ENCODE data around the gene CDH13. TPM values are rescaled to one million over a fixed set of nuclear protein-coding genes. Genes with fewer than 3 reads are reported as not detected.

The CDH13 gene
- polyA plus RNA-seq, 1 donor from 2014 or later: 3.2 TPM

GRCh38 chr16:82953517-82953916, 326.7 kb downstream of the CDH13 start:
- Histone ChIP-seq H3K4me2 (ENCODE audit: low read length) (no peak overlapping the region), H3K36me3 (ENCODE audit: insufficient read depth, low read length) (no peaks in the 10 kb centered on the region), H3K4me3 (ENCODE audit: low read length) (no peak overlapping the region), H2AFZ (ENCODE audit: low read depth, low read length) (no peak overlapping the region), H3K9me2 (ENCODE audit: insufficient read depth, low read length) (no peaks in the 10 kb centered on the region), H3K79me2 (replicated peaks; ENCODE audit: insufficient read depth, low read length) (no peaks in the 10 kb centered on the region), H4K20me1 (ENCODE audit: insufficient read depth) (no peaks in the 10 kb centered on the region), H3K9me3 (ENCODE audit: low read length) (no peaks in the 10 kb centered on the region), H3F3A (ENCODE audit: insufficient read depth, low read length, poor library complexity, severe bottlenecking) (no peaks in the 10 kb centered on the region), H3K27me3 (ENCODE audit: insufficient read depth, low read depth, low read length) (no peaks in the 10 kb centered on the region), H3K27ac (ENCODE audit: low read length) (no peak overlapping the region), H3K9ac (ENCODE audit: low read length) (no peak overlapping the region)
- no peak for TF ChIP-seq SMC3 (conservative IDR thresholded peaks at IDR 0.05; ENCODE audit: poor library complexity)
- TF ChIP-seq, protein P1, sequence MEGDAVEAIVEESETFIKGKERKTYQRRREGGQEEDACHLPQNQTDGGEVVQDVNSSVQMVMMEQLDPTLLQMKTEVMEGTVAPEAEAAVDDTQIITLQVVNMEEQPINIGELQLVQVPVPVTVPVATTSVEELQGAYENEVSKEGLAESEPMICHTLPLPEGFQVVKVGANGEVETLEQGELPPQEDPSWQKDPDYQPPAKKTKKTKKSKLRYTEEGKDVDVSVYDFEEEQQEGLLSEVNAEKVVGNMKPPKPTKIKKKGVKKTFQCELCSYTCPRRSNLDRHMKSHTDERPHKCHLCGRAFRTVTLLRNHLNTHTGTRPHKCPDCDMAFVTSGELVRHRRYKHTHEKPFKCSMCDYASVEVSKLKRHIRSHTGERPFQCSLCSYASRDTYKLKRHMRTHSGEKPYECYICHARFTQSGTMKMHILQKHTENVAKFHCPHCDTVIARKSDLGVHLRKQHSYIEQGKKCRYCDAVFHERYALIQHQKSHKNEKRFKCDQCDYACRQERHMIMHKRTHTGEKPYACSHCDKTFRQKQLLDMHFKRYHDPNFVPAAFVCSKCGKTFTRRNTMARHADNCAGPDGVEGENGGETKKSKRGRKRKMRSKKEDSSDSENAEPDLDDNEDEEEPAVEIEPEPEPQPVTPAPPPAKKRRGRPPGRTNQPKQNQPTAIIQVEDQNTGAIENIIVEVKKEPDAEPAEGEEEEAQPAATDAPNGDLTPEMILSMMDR (IDR thresholded peaks at IDR 0.05; ENCODE audit: poor library complexity, severe bottlenecking): no peak
- no peak for TF ChIP-seq POLR2AphosphoS5 (IDR thresholded peaks at IDR 0.05)
- no peak for TF ChIP-seq MXI1 (conservative IDR thresholded peaks at IDR 0.05; ENCODE audit: poor library complexity, severe bottlenecking)
- TF ChIP-seq TAF1 (IDR thresholded peaks at IDR 0.05; ENCODE audit: low read depth): no peak
- no peak for TF ChIP-seq EP300 (conservative IDR thresholded peaks at IDR 0.05; ENCODE audit: poor library complexity, severe bottlenecking)
- no peak for TF ChIP-seq REST (IDR thresholded peaks at IDR 0.05; ENCODE audit: borderline replicate concordance)
- no peak for TF ChIP-seq RAD21 (conservative IDR thresholded peaks at IDR 0.05)
- no peak for TF ChIP-seq EZH2 (IDR thresholded peaks at IDR 0.05; ENCODE audit: borderline replicate concordance, insufficient read depth, low read length, poor library complexity, severe bottlenecking)

GRCh38 chr16:82954224-82954929, 327.6 kb downstream of the CDH13 start:
- Histone ChIP-seq H3K4me2 (ENCODE audit: low read length) (no peak overlapping the region), H3F3A (ENCODE audit: insufficient read depth, low read length, poor library complexity, severe bottlenecking) (no peaks in the 10 kb centered on the region)

More at GRCh38 chr16:82954224-82954929, 327.6 kb downstream of the CDH13 start:
- Histone ChIP-seq H3K27me3 (ENCODE audit: insufficient read depth, low read depth, low read length) (no peaks in the 10 kb centered on the region), H2AFZ (ENCODE audit: low read depth, low read length) (no peak overlapping the region), H3K4me3 (ENCODE audit: low read length) (no peak overlapping the region), H3K9ac (ENCODE audit: low read length) (no peak overlapping the region), H3K36me3 (ENCODE audit: insufficient read depth, low read length) (no peaks in the 10 kb centered on the region), H3K9me3 (ENCODE audit: low read length) (no peaks in the 10 kb centered on the region), H3K9me2 (ENCODE audit: insufficient read depth, low read length) (no peaks in the 10 kb centered on the region), H4K20me1 (ENCODE audit: insufficient read depth) (no peaks in the 10 kb centered on the region), H3K27ac (ENCODE audit: low read length) (no peak overlapping the region), H3K79me2 (replicated peaks; ENCODE audit: insufficient read depth, low read length) (no peaks in the 10 kb centered on the region)
- TF ChIP-seq, protein P1 (IDR thresholded peaks at IDR 0.05; ENCODE audit: poor library complexity, severe bottlenecking): no peak
- no peak for TF ChIP-seq TAF1 (IDR thresholded peaks at IDR 0.05; ENCODE audit: low read depth)
- TF ChIP-seq EZH2 (IDR thresholded peaks at IDR 0.05; ENCODE audit: borderline replicate concordance, insufficient read depth, low read length, poor library complexity, severe bottlenecking): no peak
- TF ChIP-seq POLR2AphosphoS5 (IDR thresholded peaks at IDR 0.05): no peak
- no peak for TF ChIP-seq SMC3 (conservative IDR thresholded peaks at IDR 0.05; ENCODE audit: poor library complexity)
- no peak for TF ChIP-seq RAD21 (conservative IDR thresholded peaks at IDR 0.05)
- no peak for TF ChIP-seq MXI1 (conservative IDR thresholded peaks at IDR 0.05; ENCODE audit: poor library complexity, severe bottlenecking)
- TF ChIP-seq EP300 (conservative IDR thresholded peaks at IDR 0.05; ENCODE audit: poor library complexity, severe bottlenecking): no peak
- no peak for TF ChIP-seq REST (IDR thresholded peaks at IDR 0.05; ENCODE audit: borderline replicate concordance)

Measured in neural cell (in vitro differentiated cells).